Stimulated activated naive CD4-positive, alpha-beta T cell treated with Interleukin-2 at 50 U/mL for 16 hours (primary cell): ENCODE measurements around the gene HIGD2B.
"Not testable (repeated sequence)": the region's sequence is repeated elsewhere in the genome, so short reads cannot be mapped to it uniquely, and the experiment has no call there.

Experiments used
- DNase-seq: peaks from one replicate; lab custom pipeline; 2025; lab: John Stamatoyannopoulos, UW

HIGD2B gene

GRCh38 chr15:72676838-72677237, 9.1 kb downstream of the HIGD2B start:
- no peak for DNase-seq

GRCh38 chr15:72671525-72671924, 14.5 kb downstream of the HIGD2B start:
- no peak for DNase-seq

DNA sequence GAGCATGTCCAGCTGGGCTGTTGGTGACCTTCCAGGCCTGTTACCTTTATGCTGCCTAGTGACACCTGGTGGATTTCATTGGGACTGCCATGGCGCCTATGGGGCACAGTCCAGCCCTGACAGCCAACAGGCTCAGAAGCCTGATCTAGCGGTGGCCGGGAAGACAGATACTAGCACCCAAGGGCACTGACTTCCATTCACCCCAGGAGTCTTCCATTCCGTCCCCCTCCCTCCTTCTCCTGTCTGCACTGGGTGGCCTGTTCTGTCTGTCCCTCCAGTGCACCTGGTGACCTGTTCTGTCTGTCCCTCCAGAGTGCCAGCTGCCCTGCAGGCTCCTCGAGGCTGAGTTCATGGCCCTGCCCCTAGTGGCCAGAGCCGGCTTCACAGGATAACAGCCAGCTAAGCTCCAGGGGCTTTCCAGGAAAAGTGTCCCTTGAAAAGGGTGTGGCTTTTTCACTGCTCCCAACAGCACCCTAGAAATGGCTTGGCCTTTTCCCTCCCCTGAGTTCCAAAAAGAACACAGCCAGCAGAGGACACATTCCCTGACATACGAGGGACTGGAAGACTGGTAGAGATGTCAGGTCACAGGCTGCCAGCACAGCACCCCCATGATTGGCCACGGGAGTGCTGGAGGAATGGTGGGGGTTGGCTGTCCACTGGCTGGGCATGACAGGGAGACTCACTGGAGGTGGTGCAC, 15.2 kb downstream of the HIGD2B start:
- DNase-seq: not testable (repeated sequence)

DNA sequence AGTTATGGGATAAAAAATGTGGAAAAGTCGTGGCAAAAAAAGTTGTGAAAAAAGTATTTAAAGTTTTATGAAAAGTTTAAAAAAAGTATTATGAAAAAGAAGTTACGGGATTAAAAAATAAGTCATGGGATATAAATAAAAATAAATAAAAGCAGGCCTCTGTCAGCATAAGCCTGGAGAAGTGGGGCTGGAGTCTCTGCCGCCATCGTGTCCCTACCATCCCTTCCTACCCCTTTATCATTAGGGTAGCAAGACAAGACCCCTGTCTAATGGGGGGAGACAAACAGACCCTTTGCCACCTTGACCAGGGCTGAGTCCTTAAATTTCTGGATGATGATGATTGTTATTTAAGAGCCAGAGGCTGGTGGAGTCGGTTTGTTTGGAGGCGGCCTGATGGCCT, 16.2 kb downstream of the HIGD2B start:
- not testable (repeated sequence) for DNase-seq

DNA sequence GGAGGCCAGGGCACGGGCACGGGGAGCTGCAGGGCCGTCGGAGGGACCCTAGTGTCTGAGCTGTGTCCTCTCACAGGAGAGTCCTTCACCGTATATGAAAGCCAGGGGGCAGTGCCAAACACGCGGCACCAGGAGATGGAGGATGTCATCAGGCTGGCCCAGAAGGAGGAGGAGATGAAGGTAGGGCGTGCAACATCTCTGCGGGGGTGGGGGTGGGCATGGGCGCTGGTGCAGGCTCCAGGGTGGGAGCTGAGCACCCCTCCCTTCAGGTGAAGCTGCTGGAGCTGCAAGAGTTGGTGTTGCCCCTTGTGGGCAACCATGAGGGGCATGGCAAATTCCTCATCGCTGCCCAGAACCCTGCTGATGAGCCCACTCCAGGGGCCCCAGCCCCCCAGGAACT, 20.3 kb downstream of the HIGD2B start:
- DNase-seq: not testable (repeated sequence)

GRCh38 chr15:72663931-72664330, 22.1 kb downstream of the HIGD2B start:
- not testable (repeated sequence) for DNase-seq

DNA sequence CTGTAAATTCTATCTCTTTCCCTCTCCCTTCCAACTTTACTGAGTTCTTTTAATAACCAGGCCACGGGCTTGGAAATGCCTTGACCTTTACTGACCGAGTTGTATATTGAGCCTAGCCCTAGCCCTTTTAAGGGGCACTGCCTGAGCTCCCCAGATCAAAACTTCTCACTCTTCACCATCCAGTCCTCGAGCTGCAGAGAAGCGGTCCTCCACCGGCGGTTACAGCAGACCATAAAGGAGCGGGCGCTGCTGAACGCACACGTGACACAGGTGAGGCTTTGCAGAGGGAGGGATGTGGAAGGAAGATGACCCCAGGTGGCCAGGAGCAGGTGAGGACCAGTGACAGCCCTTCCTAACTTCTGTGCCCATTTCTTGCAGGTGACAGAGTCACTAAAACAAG, 24.9 kb downstream of the HIGD2B start:
- DNase-seq: not testable (repeated sequence)

DNA sequence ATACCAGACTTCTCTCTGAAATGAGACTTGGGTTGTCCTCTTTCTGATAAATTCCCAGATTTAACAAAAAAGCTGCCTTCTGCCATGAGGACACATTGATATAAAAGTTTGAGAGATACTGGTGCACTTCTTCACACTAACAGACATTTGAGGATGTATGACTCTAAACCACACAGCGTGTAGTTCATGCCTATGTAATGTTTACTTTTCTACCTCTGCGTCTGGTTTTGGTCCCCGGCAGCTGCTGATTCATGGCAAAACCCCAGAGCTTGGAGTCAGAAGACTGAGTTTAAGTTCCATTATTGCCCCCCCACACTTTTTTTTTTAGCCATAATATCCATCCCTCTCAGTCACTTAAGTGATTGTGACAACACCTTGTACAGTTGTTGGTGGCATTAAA, 30.0 kb downstream of the HIGD2B start:
- not testable (repeated sequence) for DNase-seq

DNA sequence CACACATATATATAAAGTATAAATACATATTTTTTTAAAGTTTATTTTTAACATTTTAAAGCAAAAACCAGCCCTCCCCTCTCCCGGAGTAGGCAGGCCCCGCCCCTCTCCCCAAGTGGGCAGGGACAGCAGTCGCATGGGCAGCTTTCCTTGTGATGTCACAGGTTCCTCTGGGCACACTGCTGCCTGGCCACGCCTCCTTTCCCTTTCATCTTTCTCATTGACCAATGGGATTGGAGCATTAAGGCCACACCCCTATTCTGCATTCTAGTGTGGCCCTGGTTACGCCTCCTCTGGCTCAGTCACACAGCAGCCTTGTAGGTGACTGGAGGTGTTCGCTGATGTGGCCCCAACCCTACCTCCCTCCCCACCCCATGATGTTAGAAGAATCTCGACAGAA, 31.6 kb downstream of the HIGD2B start, which contains the start of gene GOLGA6B:
GOLGA6B (plus strand) TSS at position 301 of the 400 bp plus-strand sequence; CDS start at position 342, 41 bp downstream.
- not testable (repeated sequence) for DNase-seq

- DNase-seq: not testable (repeated sequence)
Observed at GRCh38 chr15:72648631-72649253, 37.2 kb downstream of the HIGD2B start.

DNA sequence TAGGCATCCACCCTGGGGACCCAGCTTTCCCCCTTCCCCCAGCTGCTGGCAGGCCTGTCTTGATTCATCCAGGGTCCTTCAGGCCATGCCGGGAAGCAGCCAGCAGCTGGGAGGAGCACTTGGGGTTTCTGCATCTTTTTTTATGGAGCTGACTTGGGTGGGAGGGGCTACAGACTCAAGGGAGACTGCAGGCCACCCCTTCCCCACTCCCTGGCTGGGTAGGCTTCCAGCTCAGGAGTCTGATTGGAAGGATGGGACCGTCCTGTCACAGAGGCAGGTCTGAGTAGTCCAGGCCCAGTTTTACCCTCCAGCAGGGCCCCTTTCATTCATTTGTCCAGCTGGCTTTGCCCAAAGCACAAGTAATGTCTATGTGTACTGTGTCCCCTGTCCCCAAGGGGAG, 43.7 kb downstream of the HIGD2B start:
- not testable (repeated sequence) for DNase-seq

- not testable (repeated sequence) for DNase-seq
Observed at GRCh38 chr15:72639759-72640483, 46.1 kb downstream of the HIGD2B start.

DNA sequence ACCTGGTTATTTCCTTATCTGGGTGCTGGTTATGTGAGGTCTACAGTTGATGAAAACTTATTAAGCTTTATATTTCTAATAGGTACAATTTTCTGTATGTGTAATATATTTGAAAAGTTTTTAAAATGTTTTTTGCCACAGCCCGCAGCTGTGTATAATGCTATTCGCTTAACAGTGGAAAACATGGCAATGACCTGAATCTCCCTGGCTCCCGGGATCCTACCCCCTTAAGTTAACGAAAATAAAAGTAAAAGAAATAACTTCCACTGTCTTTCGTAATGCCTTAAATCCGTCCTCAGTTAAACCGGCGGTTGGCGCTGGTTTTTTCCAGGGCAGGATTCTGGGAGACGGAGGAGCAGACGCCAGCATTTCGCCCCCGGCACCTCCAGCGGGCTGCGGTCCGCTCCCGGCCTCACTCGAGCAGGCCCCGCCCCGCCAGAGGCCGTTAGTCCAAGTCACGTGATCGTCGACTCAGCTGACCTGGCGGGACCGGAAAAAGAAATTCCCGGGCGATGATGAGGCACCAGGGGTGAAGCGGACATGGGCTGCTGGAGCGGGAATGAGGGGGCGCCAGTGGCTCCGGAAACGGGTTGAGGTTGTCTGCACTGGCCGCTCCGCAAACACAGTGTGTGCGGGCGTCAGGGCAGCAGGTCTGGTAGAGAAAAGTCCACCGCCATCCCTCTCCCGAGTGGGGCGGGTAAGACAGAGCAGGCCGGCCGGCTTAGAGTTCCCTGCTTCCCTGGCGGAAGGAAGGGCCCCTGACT, 49.3 kb downstream of the HIGD2B start:
- DNase-seq: not testable (repeated sequence)

- not testable (repeated sequence) for DNase-seq
Observed at GRCh38 chr15:72629068-72629570, 56.9 kb downstream of the HIGD2B start.

- DNase-seq: not testable (repeated sequence)
Observed at GRCh38 chr15:72628249-72629067, 57.5 kb downstream of the HIGD2B start.

DNA sequence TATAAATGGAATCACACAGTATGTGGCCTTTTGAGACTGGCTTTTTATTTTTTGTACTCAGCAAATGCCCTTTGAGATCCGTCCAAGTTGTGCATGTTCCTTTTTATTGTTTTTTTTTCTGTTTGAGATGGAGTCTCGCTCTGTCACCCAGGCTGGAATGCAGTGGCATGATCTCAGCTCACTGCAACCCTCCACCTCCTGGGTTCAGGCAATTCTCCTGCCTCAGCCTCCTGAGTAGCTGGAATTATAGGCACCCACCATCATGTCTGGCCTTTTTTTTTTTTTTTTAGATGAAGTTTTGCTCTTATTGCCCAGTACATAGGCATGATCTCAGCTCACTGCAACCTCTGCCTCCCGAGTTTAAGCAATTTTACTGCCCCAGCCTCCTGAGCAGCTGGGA, 59.8 kb downstream of the HIGD2B start:
- not testable (repeated sequence) for DNase-seq
